ENCODE results near the gene FOXP1.

The FOXP1 gene

DNA sequence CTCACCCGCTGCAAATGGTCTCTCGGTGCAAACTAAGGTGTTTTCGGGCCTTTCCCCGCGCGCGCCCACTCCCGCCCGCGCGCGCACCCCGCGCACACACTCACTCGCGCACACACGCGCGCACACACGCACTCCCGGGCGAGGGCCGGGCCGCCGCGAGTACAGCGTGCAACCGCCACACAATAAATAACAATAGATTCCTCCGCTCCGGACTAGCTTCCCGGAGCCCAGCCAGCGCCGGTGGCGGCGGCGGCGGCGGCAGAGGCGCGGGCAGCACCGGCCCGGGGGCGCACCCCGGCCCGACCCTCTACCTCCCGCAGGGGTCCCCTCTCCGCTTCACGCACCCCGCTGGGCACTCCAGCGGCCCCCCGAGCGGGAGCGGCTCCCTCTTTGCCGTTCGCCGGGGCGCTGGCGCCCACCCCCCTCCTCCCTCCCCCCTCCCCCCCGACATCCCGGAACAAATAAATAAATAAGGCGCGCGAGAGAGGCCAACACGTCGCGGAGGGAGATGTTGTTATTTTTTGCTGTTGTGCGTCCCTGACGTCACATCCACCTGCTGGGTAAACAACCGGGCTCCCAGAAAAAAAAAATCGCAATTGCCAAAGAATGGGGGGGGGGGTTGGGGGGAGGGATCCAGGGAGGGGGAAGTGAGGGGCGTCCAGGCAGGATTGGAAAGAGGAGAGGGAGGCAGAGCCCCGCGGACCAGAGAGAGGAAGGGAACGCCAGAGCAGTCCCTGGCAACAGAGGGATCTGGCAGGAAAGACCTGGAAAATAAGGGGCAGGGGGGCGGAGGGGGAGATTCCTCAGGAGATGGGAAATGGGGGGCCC, at the start of gene FOXP1:
FOXP1 (minus strand) TSS at position 163 of the 828 bp plus-strand sequence. CDS start 385,347 bp downstream, outside the sequence.
- DNase-seq (ENCODE audit: low read depth in 2 of 2), result peak in 1 of 2 experiments; percentile 51

DNA sequence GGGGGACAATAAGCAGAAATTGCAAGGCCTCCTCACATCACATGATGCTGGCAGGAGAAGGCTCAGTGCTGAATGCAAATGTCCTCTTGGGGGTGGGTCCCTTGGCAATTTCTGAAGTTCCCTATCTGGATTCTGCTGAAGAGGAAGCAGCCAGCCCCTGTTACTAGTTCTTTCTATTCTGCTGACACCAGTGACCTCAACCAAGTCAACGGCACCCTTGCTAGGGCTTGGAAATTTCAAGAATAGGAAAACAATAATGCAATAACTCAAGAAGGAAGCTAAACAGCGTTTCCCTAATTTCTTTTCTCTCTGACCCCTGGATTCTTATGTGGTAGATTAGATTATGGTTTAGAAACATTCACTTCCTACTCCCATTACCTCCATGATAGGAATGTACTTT, 46.2 kb upstream of the FOXP1 start:
- DNase-seq (ENCODE audit: low read depth in 2 of 2), result no peak

DNA sequence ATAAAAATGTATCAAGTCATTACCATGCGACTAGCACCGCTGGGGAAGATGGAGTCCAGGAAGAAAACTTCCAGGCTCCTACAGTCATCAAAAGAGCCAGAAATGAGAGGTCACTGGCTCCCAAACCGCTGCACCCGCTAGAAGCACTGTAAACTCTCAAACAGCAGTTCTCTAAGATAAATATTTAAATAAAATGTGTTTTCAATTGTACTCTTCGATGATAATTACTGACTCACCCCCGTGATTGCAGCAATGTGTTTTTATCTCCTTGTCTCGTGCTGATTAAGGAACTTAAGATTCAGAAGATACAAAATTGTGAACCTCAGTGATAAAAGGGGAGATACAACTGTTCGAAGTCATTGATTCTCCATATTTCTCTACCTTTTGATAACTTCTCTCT, 45.8 kb upstream of the FOXP1 start:
- DNase-seq (ENCODE audit: low read depth in 2 of 2), result peak; percentile 86 to 88

DNA sequence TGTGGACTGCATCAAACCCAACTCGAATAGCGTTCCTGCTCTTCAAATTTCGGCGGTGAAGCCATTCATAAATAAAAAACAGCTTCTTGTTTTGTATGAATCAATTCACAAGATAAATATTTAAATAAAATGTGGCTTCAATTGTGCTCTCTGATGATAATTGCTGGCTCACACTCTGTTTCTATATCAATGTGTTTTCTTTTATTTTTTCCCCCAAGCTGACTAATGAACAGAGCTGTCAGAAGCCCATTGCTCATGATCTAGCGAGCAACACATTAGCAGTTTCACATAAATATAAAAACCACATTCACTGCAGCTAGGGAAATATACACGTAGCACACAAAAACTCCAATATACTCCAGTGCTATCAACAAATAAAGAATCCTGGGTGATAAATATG, 45.0 kb upstream of the FOXP1 start:
- peak; percentile 77 to 78 for DNase-seq (ENCODE audit: low read depth in 2 of 2)

DNA sequence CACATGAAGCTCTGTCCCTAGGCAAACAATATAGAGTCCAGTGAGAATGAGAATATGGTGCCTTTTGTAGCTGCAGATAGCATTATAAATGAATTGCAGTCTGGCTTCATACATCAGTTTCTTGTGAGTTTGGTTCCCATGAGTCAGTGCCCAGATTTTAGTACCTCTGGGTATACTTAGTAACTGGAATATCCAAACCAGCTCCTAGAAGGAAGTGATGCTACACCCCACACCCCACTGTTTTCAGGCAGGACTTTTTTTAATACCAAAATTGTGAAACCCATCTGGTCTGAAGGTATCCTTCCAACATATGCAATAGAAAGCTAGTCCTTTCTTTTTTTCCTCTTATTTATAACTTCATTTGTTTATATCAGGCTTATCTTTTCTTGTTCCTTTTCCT, 42.1 kb upstream of the FOXP1 start:
- no peak for DNase-seq (ENCODE audit: low read depth in 2 of 2)

DNA sequence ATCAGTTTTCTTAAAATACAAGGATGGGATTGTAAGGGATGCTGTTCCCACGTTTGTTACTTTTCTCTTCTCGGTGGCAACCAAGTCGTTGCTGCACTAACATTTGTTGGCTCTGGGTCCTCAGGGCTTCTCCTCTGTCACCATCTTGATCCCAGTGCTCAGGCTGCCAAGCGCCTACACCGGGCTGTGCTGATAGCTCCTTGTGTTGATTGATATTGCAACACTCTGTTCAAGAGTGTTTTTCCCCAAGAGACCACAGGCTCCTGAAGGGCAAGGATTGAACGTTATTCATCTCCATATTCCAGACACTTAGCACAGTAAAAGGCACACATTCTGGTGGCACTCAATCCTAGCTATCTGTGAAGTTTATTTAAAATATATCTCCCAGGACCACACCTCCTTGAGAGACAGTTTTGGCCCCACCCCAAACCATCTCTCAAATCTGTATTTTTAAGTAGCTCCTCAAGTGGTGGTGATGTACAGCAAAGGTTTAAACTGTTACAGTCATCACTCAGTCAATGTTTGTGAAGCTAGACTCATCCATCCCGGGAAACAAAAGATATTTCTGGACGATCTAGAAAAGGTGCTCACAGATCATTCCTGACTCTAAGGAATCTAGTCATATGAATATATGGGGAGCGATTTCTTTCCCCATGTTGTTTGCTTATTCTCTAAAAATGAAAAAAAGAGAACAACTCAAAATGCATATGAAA, 38.5 kb upstream of the FOXP1 start:
- DNase-seq (ENCODE audit: low read depth in 2 of 2), result no peak

DNA sequence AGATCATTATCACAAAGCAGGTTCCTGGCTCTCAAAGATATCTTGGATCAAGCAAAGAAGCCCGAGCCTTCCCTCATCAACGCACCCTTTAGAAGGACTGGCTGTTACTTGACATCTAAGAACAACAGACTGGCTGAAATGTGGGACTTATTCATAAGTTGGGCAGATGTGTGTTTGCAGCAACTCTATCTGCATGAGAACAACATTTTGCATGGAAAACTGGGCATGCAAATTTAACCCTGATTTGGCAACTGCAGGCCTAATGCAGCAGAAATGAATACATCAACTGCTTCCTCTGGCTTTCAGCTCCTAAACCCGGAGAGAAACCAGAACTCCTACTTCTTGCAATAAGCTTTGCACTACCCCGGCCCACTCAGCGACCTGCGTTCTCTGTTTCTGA, 35.0 kb upstream of the FOXP1 start:
- DNase-seq (ENCODE audit: low read depth in 2 of 2), result no peak

DNA sequence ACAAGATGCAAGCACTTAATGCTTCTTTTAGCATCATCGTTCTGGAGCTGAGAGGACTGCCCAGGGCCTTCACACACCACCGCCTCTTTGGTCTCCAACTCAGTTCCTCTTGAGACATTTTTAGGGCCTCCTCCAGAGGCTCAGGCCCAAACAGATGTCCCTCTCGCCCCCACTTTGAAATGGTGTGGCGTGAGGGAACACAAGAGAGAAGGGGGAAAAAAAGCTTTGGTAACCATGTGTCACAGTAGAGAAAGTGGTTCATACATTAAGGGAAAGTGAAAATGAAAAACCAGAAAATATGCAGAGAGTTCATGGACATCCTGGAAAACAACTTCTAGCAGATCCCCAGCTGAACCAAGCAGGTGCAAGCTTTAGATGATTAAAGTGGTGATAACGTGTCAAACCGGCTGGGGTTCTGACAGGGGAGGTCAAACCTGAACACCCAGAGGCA, 33.1 kb upstream of the FOXP1 start:
- no peak for DNase-seq (ENCODE audit: low read depth in 2 of 2)

DNA sequence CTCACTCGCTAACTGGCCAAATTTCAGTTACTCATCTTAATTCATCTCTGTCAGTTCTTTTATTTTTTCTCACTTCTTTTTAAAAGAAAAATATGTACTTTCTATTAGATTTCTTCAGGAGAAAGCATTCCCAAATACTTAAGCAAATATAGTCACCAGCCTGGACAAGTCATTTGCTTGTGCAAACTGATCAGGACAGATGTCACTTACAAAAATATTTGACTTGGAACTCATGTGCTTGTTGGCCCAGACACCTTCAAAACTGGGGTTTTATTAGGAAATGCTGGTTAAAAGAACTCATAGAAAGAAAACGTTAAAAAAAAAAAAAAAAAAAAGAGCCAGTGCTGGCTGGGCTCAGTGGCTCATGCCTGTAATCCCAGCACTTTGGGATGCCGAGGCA, 31.3 kb upstream of the FOXP1 start:
- no peak for DNase-seq (ENCODE audit: low read depth in 2 of 2)

DNA sequence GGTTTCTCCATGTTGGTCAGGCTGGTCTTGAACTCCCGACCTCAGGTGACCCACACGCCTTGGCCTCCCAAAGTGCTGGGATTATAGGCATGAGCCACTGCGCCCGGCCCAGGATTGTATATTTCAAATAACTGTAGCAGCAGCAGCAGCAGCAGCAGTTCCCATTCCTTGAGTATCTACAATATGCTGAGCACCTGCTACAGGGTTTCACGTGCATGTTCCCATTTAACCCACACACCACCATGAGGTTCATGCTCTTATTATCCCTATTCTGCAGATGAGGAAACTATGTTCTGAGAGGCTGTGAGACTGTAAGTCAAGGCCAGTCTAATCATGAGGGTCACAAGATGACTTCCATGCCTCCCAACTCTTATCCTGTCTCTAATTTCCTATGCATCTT, 30.9 kb upstream of the FOXP1 start:
- no peak for DNase-seq (ENCODE audit: low read depth in 2 of 2)

DNA sequence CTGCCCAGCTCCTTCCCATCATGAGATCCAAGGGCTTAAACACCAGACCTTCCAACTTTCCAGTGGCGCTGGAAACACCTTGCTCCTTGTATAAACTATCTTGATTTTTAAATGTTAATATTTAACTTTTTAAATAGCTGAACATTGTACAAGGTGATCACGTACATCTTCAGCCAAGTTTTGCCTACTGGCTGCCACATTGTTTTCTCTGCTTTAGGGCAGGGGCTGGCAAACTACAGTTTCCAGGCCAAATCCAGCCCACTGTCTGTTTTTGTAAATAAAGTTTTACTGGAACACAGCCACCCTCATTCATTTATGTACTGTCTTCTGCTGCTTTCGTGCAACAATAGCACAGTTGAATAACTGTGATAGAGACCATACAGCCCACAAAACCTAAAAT, 27.6 kb upstream of the FOXP1 start:
- no peak for DNase-seq (ENCODE audit: low read depth in 2 of 2)

DNA sequence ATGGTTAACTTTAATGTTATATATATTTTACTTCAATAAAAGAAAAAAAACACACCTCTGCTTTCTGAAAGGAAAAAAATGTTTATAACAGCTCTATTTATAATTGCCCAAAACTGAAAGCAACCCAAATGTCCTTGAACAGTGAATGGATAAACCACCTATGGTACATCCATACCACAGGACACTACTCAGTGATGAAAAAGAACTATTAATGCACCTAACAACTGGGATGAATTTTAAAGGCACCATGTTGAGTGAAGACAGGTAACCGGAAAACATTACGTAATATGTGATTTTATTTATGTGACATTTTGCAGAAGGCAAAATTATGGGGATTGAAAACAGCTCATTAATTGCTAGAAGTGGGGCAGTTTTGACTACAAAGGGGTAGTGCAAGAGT, 23.8 kb upstream of the FOXP1 start:
- no peak for DNase-seq (ENCODE audit: low read depth in 2 of 2)

DNA sequence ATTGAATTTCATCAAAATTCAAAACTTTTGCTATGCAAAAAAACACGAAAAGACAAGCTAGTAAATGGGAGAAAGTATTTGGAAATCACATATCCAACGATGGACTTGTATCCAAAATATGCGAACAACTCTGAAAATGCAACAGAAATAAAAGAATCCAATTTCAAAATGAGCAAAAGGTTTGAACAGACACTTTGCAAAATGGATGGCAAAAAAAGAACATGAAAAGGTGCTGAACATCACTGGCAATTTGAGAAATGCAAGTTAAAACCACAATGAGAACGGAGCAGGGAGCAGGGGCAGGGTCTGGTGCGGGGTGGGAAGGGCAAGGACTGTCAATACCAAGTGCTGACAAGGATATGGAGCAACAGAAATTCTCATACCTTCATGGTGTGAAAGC, 23.1 kb upstream of the FOXP1 start:
- DNase-seq (ENCODE audit: low read depth in 2 of 2), result no peak

DNA sequence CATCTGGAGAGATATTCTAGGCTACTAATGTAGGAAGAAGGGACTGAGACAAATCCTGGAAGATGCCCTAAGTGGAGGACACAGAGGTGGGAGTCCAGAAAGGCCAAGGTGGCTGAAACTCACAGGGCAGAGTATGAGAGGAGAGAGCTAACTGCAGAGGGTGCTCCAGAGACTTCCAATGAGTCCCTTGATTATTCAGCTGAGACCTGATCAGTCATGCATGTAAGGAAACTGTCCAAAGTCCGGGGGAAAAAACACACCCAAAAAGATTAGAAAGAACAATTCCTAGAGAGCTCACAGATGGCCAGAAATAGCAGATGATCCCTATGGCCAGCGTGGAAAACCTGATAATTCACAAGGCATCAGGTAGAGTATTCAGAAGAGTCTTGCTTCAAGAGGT, 18.7 kb upstream of the FOXP1 start:
- no peak for DNase-seq (ENCODE audit: low read depth in 2 of 2)

DNA sequence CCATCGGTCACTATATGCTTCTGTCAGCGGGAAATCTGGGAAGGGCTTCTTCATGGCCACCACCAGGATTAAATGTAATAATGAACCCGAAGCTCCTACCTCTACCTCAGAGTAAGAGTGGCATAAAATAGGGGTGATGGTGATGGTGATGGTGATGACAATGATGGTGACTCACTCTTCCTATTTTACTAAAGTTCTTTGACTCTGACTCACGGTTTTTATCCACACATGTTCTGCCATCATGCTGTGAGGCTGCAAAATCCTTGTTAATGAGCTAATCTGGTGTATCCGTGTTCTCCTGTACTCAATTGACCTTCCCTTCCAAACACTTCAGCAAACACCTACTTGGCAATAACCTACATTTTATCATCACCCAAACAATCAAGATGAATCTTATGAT, 18.3 kb upstream of the FOXP1 start:
- DNase-seq (ENCODE audit: low read depth in 2 of 2), result peak; percentile 68 to 69

DNA sequence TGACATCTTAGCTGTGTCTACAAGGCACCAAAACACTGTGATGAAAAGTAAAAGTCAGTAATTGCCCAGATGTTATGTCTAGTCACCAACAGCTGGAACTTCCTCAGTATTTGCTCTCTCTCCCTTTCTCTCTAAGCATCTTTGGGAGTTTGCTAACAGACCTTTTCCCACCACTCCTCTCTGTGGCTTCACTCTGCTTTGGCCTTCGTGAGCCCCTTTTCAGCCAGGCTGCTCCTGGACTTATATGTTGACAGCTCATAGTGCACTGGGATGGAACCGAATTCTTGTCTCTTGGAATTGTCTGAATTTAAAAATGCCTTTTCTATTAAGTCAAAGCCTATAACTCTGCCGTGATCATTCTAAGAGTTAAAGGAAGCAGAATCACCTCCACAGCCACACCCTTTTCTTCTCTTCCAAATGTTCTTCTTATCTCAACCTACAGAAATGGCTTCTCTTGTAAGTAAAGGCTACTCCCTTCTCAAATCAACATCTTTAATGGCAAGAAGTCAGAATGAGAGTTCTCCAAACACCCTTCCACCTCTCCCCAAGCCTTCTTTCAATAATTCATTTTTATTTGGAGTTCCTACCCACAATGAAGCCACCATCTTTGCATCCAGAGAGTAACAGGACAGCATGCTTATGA, 17.2 kb upstream of the FOXP1 start:
- no peak for DNase-seq (ENCODE audit: low read depth in 2 of 2)

DNA sequence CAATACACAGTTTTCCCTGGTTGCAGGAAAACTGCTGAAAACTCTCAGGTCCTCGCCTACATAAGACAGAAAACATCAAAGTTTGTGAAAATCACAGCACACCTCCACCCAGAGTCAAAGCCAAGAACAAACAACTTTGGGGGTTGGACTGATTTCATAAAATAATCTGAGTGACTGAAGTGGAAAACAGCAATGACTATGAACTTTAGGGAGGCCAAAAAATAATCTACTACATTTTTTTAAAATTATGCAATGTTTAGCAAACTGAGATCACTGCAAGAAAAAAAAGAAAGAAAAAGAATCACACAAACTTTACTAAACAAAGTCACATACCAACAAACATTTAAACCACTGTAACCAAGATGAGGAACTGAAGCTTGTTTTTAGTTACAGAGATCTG, 15.9 kb upstream of the FOXP1 start:
- DNase-seq (ENCODE audit: low read depth in 2 of 2), result no peak

DNA sequence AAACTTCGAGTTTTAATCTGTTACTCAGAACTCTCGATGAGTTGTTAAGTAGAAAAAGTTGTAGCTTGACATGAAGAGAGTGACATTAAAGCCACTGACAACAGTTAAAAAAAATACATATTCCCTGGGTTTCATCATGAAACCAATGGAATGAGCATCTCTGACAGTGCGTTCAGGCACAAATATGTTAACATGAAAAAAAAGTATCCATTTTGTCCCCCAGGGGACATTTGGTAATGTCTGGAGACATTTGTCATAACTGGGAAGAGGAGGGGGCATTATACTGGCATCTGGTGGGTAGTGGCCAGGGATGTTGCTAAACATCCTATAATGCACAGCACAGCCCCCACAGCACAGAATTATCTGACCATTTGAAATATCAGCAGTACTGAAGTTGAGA, 14.8 kb upstream of the FOXP1 start:
- DNase-seq (ENCODE audit: low read depth in 2 of 2), result no peak

DNA sequence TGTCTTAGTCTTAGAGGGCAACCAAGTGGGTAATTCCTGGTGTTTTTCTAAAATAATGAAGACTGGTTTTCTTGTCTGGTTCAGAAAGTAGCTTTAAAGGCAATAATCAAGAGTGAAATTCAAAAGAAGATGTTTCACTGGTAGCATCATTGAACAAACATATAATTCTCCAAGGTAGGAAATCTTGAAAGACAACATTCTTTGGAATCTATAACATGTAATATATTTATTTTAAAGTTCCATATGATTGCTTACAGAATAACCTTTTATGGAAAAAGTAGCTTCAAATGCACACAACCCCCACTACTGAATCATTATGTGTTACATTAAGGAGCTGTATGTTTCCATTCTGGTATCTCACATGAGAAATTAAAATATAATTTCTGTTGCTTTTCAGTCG, 13.8 kb upstream of the FOXP1 start:
- no peak for DNase-seq (ENCODE audit: low read depth in 2 of 2)

DNA sequence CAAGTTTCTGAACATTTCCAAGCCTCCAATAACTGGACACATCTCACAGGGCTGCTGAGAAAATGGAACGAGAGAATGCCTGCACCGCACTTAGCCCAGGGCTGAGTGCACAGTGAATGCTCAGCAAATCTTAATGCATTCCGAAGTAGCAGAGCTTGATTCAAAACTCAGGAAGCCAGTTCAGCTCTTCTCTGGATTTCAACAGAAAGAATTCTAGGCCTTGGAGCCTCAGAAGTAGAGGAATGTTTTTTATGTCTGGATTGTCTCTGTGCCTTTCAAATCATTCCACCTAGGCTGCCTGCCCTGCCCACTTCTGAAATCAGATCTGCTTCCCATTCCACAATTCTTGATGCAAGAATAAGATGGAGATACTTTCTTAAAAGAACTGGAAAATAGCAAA, 9.6 kb upstream of the FOXP1 start:
- no peak for DNase-seq (ENCODE audit: low read depth in 2 of 2)

DNA sequence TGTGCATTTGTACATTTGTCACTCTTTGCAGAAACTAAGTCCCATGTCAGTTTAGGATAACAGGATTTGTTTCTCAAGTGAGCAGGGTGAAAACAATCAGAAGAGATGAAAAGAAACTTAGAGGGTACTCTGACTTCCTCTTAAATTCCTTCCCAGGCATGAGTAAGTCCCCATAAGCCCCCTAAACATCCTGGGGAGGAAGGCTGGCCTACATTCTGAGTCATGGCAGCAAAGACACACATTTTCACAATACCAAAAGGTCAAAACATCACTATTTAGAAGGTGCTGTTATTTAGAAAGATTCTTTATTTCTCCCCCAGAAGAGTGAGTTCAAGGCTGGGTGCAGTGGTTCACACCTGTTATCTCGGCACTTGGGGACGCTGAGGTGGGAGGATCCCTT, 7.6 kb upstream of the FOXP1 start:
- DNase-seq (ENCODE audit: low read depth in 2 of 2), result no peak

DNA sequence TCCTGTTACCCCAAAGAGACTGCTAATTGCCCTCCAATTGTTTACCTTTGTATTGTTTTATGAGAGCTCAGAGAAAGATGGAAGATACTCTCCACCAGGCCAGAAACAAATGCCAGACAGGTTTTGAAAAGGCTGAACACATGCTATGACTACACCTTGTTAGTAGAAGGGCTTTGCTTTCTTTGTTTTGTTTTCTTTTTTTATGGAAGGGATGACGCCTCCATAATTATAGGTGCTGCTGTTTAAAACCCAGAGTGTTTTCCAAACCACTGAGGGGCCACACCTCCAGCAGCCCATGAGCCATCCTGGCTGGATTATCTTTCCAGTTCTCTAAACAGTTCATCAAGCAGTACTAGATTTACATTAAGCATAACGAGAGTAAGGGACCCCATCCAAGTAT, 5.6 kb upstream of the FOXP1 start:
- no peak for DNase-seq (ENCODE audit: low read depth in 2 of 2)

DNA sequence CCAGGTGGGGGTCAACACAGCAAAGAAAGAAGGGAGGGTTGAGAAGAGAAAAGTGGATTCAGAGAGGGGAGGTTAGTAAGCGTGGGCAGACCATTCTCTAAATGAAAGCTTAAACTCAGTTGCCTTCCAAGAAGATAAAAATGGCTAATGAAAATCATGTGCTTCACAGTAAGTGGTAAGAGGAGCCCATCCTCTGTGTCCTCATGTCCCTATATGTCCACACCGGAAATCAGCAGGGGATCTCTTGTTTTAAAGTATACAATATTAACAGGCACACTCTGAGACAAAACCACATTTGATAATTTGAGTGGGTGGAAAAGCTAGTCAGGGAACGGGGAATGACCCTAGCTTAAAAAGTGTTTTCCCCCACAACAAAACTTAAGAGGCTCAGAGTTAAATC, 4.4 kb upstream of the FOXP1 start:
- no peak for DNase-seq (ENCODE audit: low read depth in 2 of 2)
